HG03139 (cell line): ENCODE data around the gene SPATA13.

ENCODE experiments used
- ATAC-seq: cut with Tn5 transposase; IDR thresholded peaks from one replicate; pipeline ENCODE4 v1.9.1; 2021; ENCODE audit not compliant: unreplicated experiment

The SPATA13 gene

DNA sequence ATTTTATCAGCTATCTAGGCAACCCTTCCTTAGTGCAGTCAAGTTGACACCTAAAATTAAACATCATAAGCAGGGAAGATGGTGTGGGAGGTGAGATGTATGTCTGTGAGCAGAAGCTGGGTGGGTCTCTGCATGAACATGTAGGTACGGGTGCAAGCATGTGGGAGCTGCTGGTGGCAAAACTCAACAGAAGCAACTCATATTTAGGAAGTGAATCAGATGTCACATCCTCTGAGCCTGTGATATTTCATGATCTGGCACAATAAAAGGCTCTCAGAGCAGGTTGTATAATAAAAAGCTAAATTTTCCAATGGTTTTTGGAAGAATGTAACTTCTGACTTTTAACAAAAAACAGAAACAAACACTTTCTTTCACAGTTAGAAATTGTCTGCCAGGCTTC is 193.2 kb downstream of the SPATA13 start:
- no peak for ATAC-seq

DNA sequence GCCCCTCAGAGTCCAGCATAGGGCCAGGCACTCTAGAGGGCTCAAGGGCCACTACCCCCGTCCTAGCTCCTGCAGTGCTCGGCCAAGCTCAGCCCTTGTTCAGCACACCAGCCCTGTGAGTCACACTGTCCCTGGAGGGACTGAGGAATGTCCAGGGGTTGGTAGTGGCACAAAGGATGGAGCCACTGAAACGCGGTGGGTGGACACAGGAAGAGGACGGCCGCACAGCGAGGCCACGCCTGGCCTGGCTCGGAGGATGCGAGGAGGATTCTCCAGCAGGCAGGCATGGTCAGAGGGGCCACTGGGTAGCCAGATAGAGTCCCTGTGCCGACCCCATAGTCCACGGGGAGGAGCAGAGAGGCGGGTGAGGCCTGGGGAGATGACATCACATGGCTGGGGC is 194.6 kb downstream of the SPATA13 start:
- no peak for ATAC-seq

DNA sequence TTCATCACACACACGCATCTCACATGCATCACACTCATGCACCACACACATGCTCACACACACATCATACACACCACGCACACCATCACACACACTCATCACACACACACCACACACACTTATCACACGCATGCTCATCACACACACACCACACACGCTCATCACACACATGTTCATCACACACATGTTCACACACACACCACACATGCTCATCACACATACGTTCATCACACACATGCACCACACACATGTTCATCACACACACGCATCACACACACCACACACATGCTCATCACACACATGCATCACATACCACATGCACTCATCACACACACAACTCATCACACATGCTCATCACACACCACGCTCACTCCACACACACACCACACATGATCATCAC is 195.8 kb downstream of the SPATA13 start:
- no peak for ATAC-seq
